ENCODE data around the gene SMIM38. TPM values are rescaled to one million over a fixed set of nuclear protein-coding genes. Genes with fewer than 3 reads are reported as not detected.

SMIM38 gene
- total and polyA plus RNA-seq, 2 of the 4 experiments (the other 2 are of a cell fraction) = under 0.01 to 0.05 TPM

- TF ChIP-seq MAFK (IDR thresholded peaks at IDR 0.05; ENCODE audit: low read depth, low read length) (no peak), ELK1 (IDR thresholded peaks at IDR 0.05; ENCODE audit: borderline replicate concordance, low read depth, low read length) (no peak), CTCF (conservative IDR thresholded peaks at IDR 0.05; ENCODE audit: low read depth, low read length) (no peak), CEBPB (IDR thresholded peaks at IDR 0.05; ENCODE audit: low read depth, low read length) (no peak), RCOR1 (IDR thresholded peaks at IDR 0.05; ENCODE audit: insufficient replicate concordance, low read length) (no peak), POLR2A (IDR thresholded peaks at IDR 0.05; ENCODE audit: low read depth, low read length) (no peak), FOS (IDR thresholded peaks at IDR 0.05; ENCODE audit: low read depth, low read length) (no peak), MXI1 (IDR thresholded peaks at IDR 0.05; ENCODE audit: borderline replicate concordance, low read depth, low read length) (no peak), SMC3 (IDR thresholded peaks at IDR 0.05; ENCODE audit: low read depth, low read length) (no peak), NFE2L2 (IDR thresholded peaks at IDR 0.05; ENCODE audit: low read depth, low read length) (no peak), USF2 (IDR thresholded peaks at IDR 0.05; ENCODE audit: low read depth, low read length) (no peak), RFX5 (IDR thresholded peaks at IDR 0.05; ENCODE audit: low read depth, low read length) (no peak), CHD1 (IDR thresholded peaks at IDR 0.05; ENCODE audit: low read depth, low read length) (no peak), BHLHE40 (IDR thresholded peaks at IDR 0.05; ENCODE audit: low read depth, low read length) (no peak)
- no TSS peak for BruUV-seq (replicated peaks)
- no peaks in the 10 kb centered on the region for H4K20me1 ChIP-seq (ENCODE audit: insufficient read depth, low read length)
- DNase-seq = no peak
- no peak overlapping the region for H2AFZ ChIP-seq (replicated peaks; ENCODE audit: low read length, poor library complexity)
- H3K23ac ChIP-seq (ENCODE audit: low read depth, low read length) = no peak overlapping the region
- H3K9ac ChIP-seq (ENCODE audit: low read depth, low read length) = no peak overlapping the region
- H3K9me1 ChIP-seq (ENCODE audit: insufficient read depth, low read length) = peaks cover 5% of the 10 kb centered on the region; the same call in 1 of the 2 replicates
- H2AK5ac ChIP-seq (ENCODE audit: low read depth, low read length) = no peak overlapping the region
- no peak overlapping the region for H3K18ac ChIP-seq (ENCODE audit: low read depth, low read length)
- POLR2A ChIA-PET (ENCODE audit: unreplicated experiment) = no interaction called here
- dilution Hi-C loops (cut with HindIII; ENCODE audit: low sequenced_read_pairs, unreplicated experiment) (no loop called here), in situ Hi-C loops (cut with MboI; ENCODE audit: low sequenced_read_pairs) (no loop called here), intact Hi-C loops (cut with micrococcal nuclease) (no loop called here)
- no CpG with 5 or more reads among the region's 1 CpG for WGBS, 2 experiments (ENCODE audit: extremely low coverage in 2 of 2, insufficient read length in 1 of 2)
- H4K91ac ChIP-seq (ENCODE audit: insufficient read depth, low read depth, low read length) = no peak overlapping the region
- CTCF ChIA-PET = no interaction called here
- no peak overlapping the region for H2BK5ac ChIP-seq (ENCODE audit: low read depth, low read length, poor library complexity, severe bottlenecking)
- H3K36me3 ChIP-seq (ENCODE audit: control insufficient read depth, insufficient read depth, low read length) = no peaks in the 10 kb centered on the region
- no peak overlapping the region for H2AK9ac ChIP-seq (replicated peaks; ENCODE audit: low read depth, low read length, poor library complexity)
- no peak overlapping the region for H3K4me2 ChIP-seq (ENCODE audit: low read depth, low read length)
- H3K9me3 ChIP-seq (ENCODE audit: control insufficient read depth, insufficient read depth, low read length) = no peaks in the 10 kb centered on the region; the same call in 1 of the 2 replicates
- H3K4me1 ChIP-seq (ENCODE audit: control insufficient read depth, insufficient read depth, low read length) = peaks cover 14% of the 10 kb centered on the region
- H3K4me3 ChIP-seq (ENCODE audit: insufficient read depth, low read depth, low read length) = no peak overlapping the region
- H3K56ac ChIP-seq (ENCODE audit: extremely low read depth, insufficient read depth, low read length) = no peak overlapping the region
- H4K5ac ChIP-seq (ENCODE audit: low read depth, low read length) = no peak overlapping the region
- H2BK120ac ChIP-seq (ENCODE audit: low read depth, low read length) = no peak overlapping the region
- H3K27ac ChIP-seq (ENCODE audit: insufficient read depth, low read length) = no peak overlapping the region
- H3K27me3 ChIP-seq (ENCODE audit: control insufficient read depth, insufficient read depth, low read length) = no peaks in the 10 kb centered on the region
- no peaks in the 10 kb centered on the region for H3K79me1 ChIP-seq (ENCODE audit: low read depth in 1 of 2, low read length in 2 of 2)
- H3K4ac ChIP-seq (ENCODE audit: low read depth, low read length) = no peak overlapping the region
- H4K8ac ChIP-seq (ENCODE audit: low read depth in 2 of 2, low read length in 2 of 2) = no peak overlapping the region
- H3K14ac ChIP-seq (replicated peaks; ENCODE audit: low read depth, low read length) = no peak overlapping the region
- no peak overlapping the region for H2BK20ac ChIP-seq (ENCODE audit: low read depth, low read length)
- H2BK15ac ChIP-seq (ENCODE audit: low read depth, low read length) = no peak overlapping the region
- no peak for ATAC-seq (ENCODE audit: low read depth)
Observed at GRCh38 chr11:69127884-69128283, 27.9 kb upstream of the SMIM38 start.

Data from IMR-90 (cell line).